Uterus (tissue), 4 donors: ENCODE data around the gene BACH2. TPM values are rescaled to one million over a fixed set of nuclear protein-coding genes. Genes with fewer than 3 reads are reported as not detected.

Source experiments
- DNase-seq, 2 donors: peaks; one replicate each; pipeline ENCODE4 v3.0.0-alpha.2; 2019 to 2020
- H3K27ac ChIP-seq, 2 donors: fragments of 200-600 bp; sonication (generic); 1 replicate in 1 of 2; 2 replicates in 1 of 2; pipeline ENCODE4 v1.5.1; 2016 to 2018
- H3K27me3 ChIP-seq, 2 donors: fragments of 200-600 bp; sonication (generic); one replicate each; pipeline ENCODE4 v1.5.1; 2018 to 2019; ENCODE audit warnings: control low read depth in 1 of 2
- H3K36me3 ChIP-seq, 2 donors: fragments of 200-600 bp; sonication (generic); one replicate each; pipeline ENCODE4 v1.5.1; 2019; ENCODE audit warnings: control low read depth in 1 of 2
- H3K4me1 ChIP-seq, 2 donors: fragments of 200-600 bp; sonication (generic); one replicate each; pipeline ENCODE4 v1.5.1; 2018 to 2019; ENCODE audit warnings: control low read depth in 1 of 2
- H3K4me3 ChIP-seq, 2 donors: fragments of 200-600 bp; sonication (generic); 1 replicate in 1 of 2; 2 replicates in 1 of 2; pipeline ENCODE4 v1.5.1; 2018 to 2019; ENCODE audit warnings: mild to moderate bottlenecking in 1 of 2
- H3K9me3 ChIP-seq, 2 donors: fragments of 200-600 bp; sonication (generic); one replicate each; pipeline ENCODE4 v1.5.1; 2019; ENCODE audit warnings: control low read depth in 1 of 2
- POLR2A ChIP-seq, 2 donors: fragments of 450-650 bp; IDR thresholded peaks; one replicate each; pipeline ENCODE4 v1.6.1; 2016; ENCODE audit warnings: antibody characterized with exemption in 2 of 2, mild to moderate bottlenecking in 1 of 2, moderate library complexity in 1 of 2
- intact Hi-C: fragments of 100-400 bp; cut with DNase I; formaldehyde crosslinking; loops from one replicate; pipeline ENCODE4 v1.15.1; 2023; ENCODE audit warnings: low total_unique reads
- total RNA-seq, 4 donors: library from RNA; depleted of rRNA in 3 of 4; stranded (reverse); fragments of >200 nt in 3 of 4; gene quantifications; one replicate each; pipeline versions ENCODE4 v1.1.0 to v1.2.4, GENCODE V29; 2014 to 2023
- TF ChIP-seq, protein P1 (sequence below), 4 experiments: fragments of 200-600 bp in 2 of 4; fragments of 450-650 bp in 2 of 4; sonication (generic) in 2 of 4; IDR thresholded peaks; one replicate each; pipeline ENCODE4 v1.5.1; 2016 to 2019; ENCODE audit warnings: antibody characterized with exemption in 4 of 4, mild to moderate bottlenecking in 2 of 4, moderate library complexity in 1 of 4
- donor health status: DM: yes; HTN: yes; CAD: no.

BACH2 gene
- total RNA-seq, 4 donors from 2014 or later = 1.3 to 15.0 (median 9.7) TPM

DNA sequence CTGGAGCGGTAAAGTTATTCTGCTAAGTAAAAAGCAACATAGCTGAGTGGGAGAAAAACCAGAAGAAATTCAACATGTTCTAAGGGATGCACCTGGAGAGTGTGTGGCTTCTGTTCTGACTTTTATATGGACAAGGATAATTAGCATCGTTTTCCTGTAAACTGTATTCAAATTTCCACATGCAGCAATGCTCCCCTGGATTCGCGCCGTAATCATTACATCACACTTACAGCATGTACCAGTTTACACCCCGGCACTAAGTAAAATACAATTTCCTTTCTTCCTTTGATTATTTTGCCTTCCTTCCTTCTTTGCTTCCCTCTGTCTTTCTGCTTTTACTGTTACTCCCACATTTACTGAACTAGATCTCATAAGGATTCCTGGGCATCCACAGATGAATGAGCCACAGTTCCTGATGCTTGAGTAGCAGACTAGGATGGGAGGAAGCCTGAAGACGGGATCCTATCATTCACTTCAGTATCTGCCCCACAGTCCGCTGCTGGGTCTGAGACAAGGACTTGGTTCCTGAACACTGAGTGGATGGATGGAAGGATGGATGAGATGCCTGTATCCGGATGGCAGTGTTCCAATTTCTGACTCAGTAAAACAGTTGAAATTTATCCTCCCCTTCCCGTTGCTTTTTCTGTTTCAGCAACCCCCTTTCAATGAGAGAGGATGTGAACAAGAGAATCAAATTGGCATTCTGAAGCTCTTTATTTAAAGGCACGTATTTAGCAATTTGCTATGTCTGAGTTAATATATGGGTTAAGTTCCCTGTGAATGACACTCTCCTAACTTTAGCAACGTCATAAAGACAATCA is 227.7 kb downstream of the BACH2 start:
- H3K36me3 ChIP-seq = no peaks in the 10 kb centered on the region
- no peaks in the 10 kb centered on the region for H3K4me1 ChIP-seq
- H3K27me3 ChIP-seq = no peaks in the 10 kb centered on the region
- H3K9me3 ChIP-seq = no peaks in the 10 kb centered on the region
- no peak for DNase-seq
- TF ChIP-seq POLR2A (IDR thresholded peaks at IDR 0.05) = no peak
- H3K27ac ChIP-seq = no peak overlapping the region
- no peak overlapping the region for H3K4me3 ChIP-seq
- intact Hi-C loops = no loop called here

DNA sequence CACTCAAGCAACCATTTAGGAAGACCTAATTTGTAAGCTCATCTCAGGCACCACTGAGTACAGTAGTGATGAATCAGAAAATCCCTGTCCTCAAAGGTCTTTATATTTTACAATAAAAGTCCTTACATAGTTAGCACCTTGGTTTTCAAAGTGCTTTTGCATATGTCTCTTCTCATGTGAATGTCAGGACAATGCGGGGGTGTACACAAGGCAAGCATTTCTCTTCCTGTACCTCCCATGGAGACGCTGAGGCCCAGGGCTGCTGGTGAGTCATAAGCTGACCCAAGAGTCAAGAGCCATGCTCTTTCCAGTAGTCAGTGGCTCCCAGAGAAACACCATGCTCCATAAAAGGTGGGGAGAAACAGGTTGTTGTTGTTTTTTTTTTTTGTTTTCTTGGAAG is 228.4 kb downstream of the BACH2 start:
- no peaks in the 10 kb centered on the region for H3K27me3 ChIP-seq
- no peak overlapping the region for H3K4me3 ChIP-seq
- no peak for TF ChIP-seq POLR2A (IDR thresholded peaks at IDR 0.05)
- TF ChIP-seq, protein P1, sequence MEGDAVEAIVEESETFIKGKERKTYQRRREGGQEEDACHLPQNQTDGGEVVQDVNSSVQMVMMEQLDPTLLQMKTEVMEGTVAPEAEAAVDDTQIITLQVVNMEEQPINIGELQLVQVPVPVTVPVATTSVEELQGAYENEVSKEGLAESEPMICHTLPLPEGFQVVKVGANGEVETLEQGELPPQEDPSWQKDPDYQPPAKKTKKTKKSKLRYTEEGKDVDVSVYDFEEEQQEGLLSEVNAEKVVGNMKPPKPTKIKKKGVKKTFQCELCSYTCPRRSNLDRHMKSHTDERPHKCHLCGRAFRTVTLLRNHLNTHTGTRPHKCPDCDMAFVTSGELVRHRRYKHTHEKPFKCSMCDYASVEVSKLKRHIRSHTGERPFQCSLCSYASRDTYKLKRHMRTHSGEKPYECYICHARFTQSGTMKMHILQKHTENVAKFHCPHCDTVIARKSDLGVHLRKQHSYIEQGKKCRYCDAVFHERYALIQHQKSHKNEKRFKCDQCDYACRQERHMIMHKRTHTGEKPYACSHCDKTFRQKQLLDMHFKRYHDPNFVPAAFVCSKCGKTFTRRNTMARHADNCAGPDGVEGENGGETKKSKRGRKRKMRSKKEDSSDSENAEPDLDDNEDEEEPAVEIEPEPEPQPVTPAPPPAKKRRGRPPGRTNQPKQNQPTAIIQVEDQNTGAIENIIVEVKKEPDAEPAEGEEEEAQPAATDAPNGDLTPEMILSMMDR (IDR thresholded peaks at IDR 0.05) = no peak
- no peaks in the 10 kb centered on the region for H3K9me3 ChIP-seq
- H3K4me1 ChIP-seq = no peaks in the 10 kb centered on the region
- DNase-seq = no peak
- H3K27ac ChIP-seq = no peak overlapping the region
- intact Hi-C loops = no loop called here
- H3K36me3 ChIP-seq = no peaks in the 10 kb centered on the region

DNA sequence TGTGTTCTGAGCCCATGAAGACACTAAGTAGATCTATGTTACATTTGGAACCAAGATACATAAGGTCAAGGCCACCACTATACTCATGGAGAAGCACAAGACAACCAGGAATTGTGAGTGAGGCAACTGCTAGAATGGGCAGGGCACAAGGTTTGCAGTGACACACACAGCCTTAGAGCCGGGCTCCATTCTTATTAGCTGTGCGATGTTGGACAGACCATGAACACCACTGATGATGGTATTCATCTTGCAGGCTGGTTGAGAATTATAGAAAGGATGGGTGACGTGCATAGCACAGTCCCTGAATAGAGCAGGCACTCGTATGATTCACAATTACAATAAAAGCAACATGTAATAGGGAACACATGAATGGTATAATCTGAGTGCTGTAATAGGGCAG is 229.9 kb downstream of the BACH2 start:
- H3K36me3 ChIP-seq = no peaks in the 10 kb centered on the region
- no peak for DNase-seq
- H3K4me3 ChIP-seq = no peak overlapping the region
- no peak overlapping the region for H3K27ac ChIP-seq
- intact Hi-C loops = no loop called here
- no peaks in the 10 kb centered on the region for H3K27me3 ChIP-seq
- TF ChIP-seq POLR2A (IDR thresholded peaks at IDR 0.05) = no peak
- TF ChIP-seq, protein P1 (IDR thresholded peaks at IDR 0.05) = no peak
- H3K4me1 ChIP-seq = no peaks in the 10 kb centered on the region
- no peaks in the 10 kb centered on the region for H3K9me3 ChIP-seq

DNA sequence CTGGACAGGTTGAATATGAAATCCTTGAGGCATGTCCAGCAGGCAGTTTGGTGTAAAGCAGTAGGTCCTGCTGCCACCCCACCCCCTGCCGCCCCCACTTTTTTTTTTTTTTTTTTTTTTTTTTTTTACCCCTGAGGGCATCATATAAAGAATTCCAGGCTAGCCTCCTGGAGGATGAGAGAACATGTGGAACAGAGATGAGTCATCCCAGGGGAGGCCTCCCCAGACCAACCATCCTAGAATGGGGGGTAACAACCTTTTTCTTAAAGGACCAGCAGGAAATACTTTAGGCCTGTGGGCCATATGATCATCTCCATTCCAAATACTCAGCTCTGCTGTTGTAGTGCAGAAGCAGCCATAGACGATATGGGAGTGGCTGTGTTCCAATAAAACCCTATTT is 231.5 kb downstream of the BACH2 start:
- intact Hi-C loops = no loop called here
- DNase-seq = no peak
- TF ChIP-seq, protein P1 (IDR thresholded peaks at IDR 0.05) = no peak
- no peak for TF ChIP-seq POLR2A (IDR thresholded peaks at IDR 0.05)

DNA sequence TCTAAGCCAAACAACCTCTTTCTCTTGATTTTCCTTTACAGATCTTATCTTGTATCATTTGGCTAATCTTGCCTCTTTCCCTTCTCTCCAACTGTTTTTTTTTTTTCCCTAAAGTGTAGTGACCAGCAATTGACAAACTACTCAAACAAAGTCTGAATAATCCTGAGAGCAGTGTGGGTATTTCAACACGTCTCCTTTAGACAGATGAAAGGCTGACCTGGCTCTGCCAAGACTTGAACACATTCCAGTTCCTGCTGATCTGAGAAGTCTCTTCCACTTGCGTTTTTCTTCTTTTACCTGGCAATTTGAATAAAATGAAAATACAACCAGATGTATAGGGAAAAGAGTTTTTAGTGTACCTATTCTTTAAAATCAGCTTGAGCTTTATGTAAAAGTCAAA is 234.0 kb downstream of the BACH2 start:
- H3K27me3 ChIP-seq = no peaks in the 10 kb centered on the region
- no peak overlapping the region for H3K4me3 ChIP-seq
- TF ChIP-seq, protein P1 (IDR thresholded peaks at IDR 0.05) = no peak
- TF ChIP-seq POLR2A (IDR thresholded peaks at IDR 0.05) = no peak
- no peak for DNase-seq
- no peak overlapping the region for H3K27ac ChIP-seq
- intact Hi-C loops = no loop called here
- H3K36me3 ChIP-seq = no peaks in the 10 kb centered on the region
- no peaks in the 10 kb centered on the region for H3K9me3 ChIP-seq
- H3K4me1 ChIP-seq = no peaks in the 10 kb centered on the region

More for the DNA sequence above, 231.5 kb downstream of the BACH2 start:
- H3K36me3 ChIP-seq = no peaks in the 10 kb centered on the region
- H3K27ac ChIP-seq = no peak overlapping the region
- H3K4me3 ChIP-seq = no peak overlapping the region
- no peaks in the 10 kb centered on the region for H3K9me3 ChIP-seq
- no peaks in the 10 kb centered on the region for H3K27me3 ChIP-seq
- no peaks in the 10 kb centered on the region for H3K4me1 ChIP-seq
